GM12878 (cell line): ENCODE measurements around the gene CRYGS. TPM values are rescaled to one million over a fixed set of nuclear protein-coding genes. Genes with fewer than 3 reads are reported as not detected.

Experiments used
- BCL11A ChIP-seq: IDR thresholded peaks from 2 replicates; pipeline ENCODE4 v1.6.1; 2011; ENCODE audit warnings: low read depth, low read length
- CEBPZ ChIP-seq: fragments of 150-350 bp; IDR thresholded peaks from 2 replicates; pipeline ENCODE4 v1.6.1; 2016; ENCODE audit warnings: low read depth, low read length
- CTCF ChIP-seq, 3 experiments: IDR thresholded peaks in 2 of 3; conservative IDR thresholded peaks in 1 of 3; 2 replicates each; pipeline ENCODE4 v1.5.1; 2011; ENCODE audit warnings: low read depth in 3 of 3, low read length in 3 of 3, mild to moderate bottlenecking in 3 of 3, control low read depth in 2 of 3, moderate library complexity in 2 of 3, inconsistent platforms in 1 of 3, mixed read lengths in 1 of 3; ENCODE audit not compliant: control insufficient read depth in 2 of 3, insufficient read depth in 1 of 3; ENCODE audit errors: extremely low read depth in 1 of 3
- E2F4 ChIP-seq: IDR thresholded peaks from 2 replicates; pipeline ENCODE4 v1.6.1; 2012; ENCODE audit warnings: low read depth, low read length, improper control_type of control experiment
- E2F8 ChIP-seq: fragments of 450-650 bp; IDR thresholded peaks from 2 replicates; pipeline ENCODE4 v1.6.1; 2018; ENCODE audit warnings: mild to moderate bottlenecking, low read depth, moderate library complexity; ENCODE audit not compliant: partially characterized antibody
- EGR1 ChIP-seq, 2 experiments: IDR thresholded peaks; 1 replicate in 1 of 2; 2 replicates in 1 of 2; pipeline ENCODE4 v1.6.1; 2011 to 2012; ENCODE audit warnings: low read depth in 2 of 2, low read length in 2 of 2, borderline replicate concordance in 1 of 2, mild to moderate bottlenecking in 1 of 2, moderate library complexity in 1 of 2
- MTA2 ChIP-seq: fragments of 450-650 bp; IDR thresholded peaks from 2 replicates; pipeline ENCODE4 v1.6.1; 2016; ENCODE audit warnings: low read depth, mild to moderate bottlenecking, moderate library complexity
- MYB ChIP-seq: fragments of 150-350 bp; IDR thresholded peaks from 2 replicates; pipeline ENCODE4 v1.6.1; 2014; ENCODE audit warnings: mild to moderate bottlenecking, low read depth, low read length, borderline replicate concordance
- PAX8 ChIP-seq: fragments of 450-650 bp; IDR thresholded peaks from 2 replicates; pipeline ENCODE4 v1.6.1; 2017; ENCODE audit warnings: mild to moderate bottlenecking, moderate library complexity
- RAD21 ChIP-seq: IDR thresholded peaks from 2 replicates; pipeline ENCODE4 v1.6.1; 2011; ENCODE audit warnings: mild to moderate bottlenecking, low read depth, low read length, moderate library complexity; ENCODE audit not compliant: insufficient read depth
- RB1 ChIP-seq: fragments of 450-650 bp; formaldehyde crosslinking; IDR thresholded peaks from 2 replicates; pipeline ENCODE4 v1.6.1; 2017; ENCODE audit warnings: mild to moderate bottlenecking, borderline replicate concordance
- RCOR1 ChIP-seq: conservative IDR thresholded peaks from 2 replicates; pipeline ENCODE4 v1.6.1; 2012; ENCODE audit warnings: low read depth, low read length, improper control_type of control experiment
- SMAD5 ChIP-seq: IDR thresholded peaks from 2 replicates; pipeline ENCODE4 v1.6.1; 2016; ENCODE audit warnings: antibody characterized with exemption, low read depth
- STAT1 ChIP-seq: fragments of 450-650 bp; conservative IDR thresholded peaks from 2 replicates; pipeline ENCODE4 v1.6.1; 2014; ENCODE audit warnings: antibody characterized with exemption, mild to moderate bottlenecking
- ZBTB33 ChIP-seq: fragments of 450-650 bp; IDR thresholded peaks from 2 replicates; pipeline ENCODE4 v1.6.1; 2017; ENCODE audit warnings: mild to moderate bottlenecking
- ZNF622 ChIP-seq: fragments of 450-650 bp; IDR thresholded peaks from 2 replicates; pipeline ENCODE4 v1.6.1; 2017; ENCODE audit warnings: mild to moderate bottlenecking, inconsistent platforms
- polyA plus RNA-seq, 11 experiments: library from polyadenylated mRNA; depleted of rRNA in 4 of 11; unstranded in 6 of 11; stranded (reverse) in 5 of 11; fragments of >200 nt; fragmentation: Nextera tagmentation in 4 of 11; fragmentation: Illumina TruSeq in 1 of 11; extraction: Ambion mirVana in 4 of 11; extraction: Trizol in 1 of 11; gene quantifications; 1 replicate in 1 of 11; 2 replicates in 10 of 11; pipeline versions ENCODE4 v1.2.1 to v1.2.3, GENCODE V29; 2011 to 2016; ENCODE audit warnings: inconsistent platforms in 2 of 11, missing spikeins in 2 of 11, low read depth in 1 of 11
- total RNA-seq, 4 experiments: library from RNA; depleted of rRNA in 3 of 4; stranded (reverse); fragments of >200 nt in 3 of 4; fragmentation: Illumina TruSeq in 1 of 4; extraction: Trizol in 1 of 4; gene quantifications; 2 replicates each; pipeline versions ENCODE4 v1.2.1 to v1.2.3, GENCODE V29; 2013 to 2021
- TF ChIP-seq, protein P1 (sequence below): IDR thresholded peaks from 2 replicates; pipeline ENCODE4 v1.6.1; 2011; ENCODE audit warnings: mild to moderate bottlenecking, low read depth, low read length, moderate library complexity; ENCODE audit not compliant: insufficient replicate concordance

Gene CRYGS
- total and polyA plus RNA-seq, 10 of the 15 experiments (the other 5 are each of a cell fraction or from before 2014, with no cell fraction given) = 1.1 to 6.0 (median 2.5) TPM

DNA sequence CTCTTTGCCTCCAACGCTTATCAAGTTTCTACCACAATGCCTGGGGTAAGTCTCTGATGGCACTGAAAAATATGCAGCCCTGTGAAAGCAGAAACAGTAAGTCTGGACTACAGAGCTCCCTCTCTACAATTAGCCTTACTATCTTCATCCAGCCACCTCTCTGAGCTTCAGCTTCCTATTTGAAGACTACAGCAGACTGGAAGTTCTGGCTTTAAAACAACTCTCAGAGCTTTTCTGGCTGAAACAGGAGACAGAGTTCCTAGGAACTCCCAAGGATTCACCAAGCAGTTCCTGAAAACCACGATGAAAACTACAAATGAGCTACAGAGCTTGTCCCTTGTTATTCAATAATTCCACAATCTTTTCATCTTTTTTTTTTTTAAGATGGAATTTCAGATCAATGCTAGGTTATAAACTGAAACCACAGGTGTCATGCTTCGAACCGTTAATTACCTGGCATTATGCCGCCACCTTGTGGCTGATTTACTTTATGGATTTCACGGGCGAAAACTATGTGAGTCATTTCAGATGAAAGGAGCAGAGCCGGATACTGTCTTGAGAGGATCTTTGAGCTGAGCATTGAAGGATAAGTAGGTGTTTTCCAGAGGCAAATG, 3.9 kb downstream of the CRYGS start (continued):
- TF ChIP-seq ZBTB33 = no peak
- no peak for TF ChIP-seq MYB
- TF ChIP-seq SMAD5 = no peak
- no peak for TF ChIP-seq MTA2
- no peak; the same call in 1 of the 2 replicates for TF ChIP-seq RB1
- TF ChIP-seq RAD21 = peak; percentile 99
- TF ChIP-seq, protein P1, sequence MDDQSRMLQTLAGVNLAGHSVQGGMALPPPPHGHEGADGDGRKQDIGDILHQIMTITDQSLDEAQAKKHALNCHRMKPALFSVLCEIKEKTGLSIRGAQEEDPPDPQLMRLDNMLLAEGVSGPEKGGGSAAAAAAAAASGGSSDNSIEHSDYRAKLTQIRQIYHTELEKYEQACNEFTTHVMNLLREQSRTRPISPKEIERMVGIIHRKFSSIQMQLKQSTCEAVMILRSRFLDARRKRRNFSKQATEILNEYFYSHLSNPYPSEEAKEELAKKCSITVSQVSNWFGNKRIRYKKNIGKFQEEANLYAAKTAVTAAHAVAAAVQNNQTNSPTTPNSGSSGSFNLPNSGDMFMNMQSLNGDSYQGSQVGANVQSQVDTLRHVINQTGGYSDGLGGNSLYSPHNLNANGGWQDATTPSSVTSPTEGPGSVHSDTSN = no peak
- TF ChIP-seq E2F4 = no peak
- no peak for TF ChIP-seq RCOR1
- no peak for TF ChIP-seq STAT1
- no peak for TF ChIP-seq CEBPZ
- no peak for TF ChIP-seq EGR1 (IDR thresholded peaks at IDR 0.05; ENCODE audit: borderline replicate concordance in 1 of 2, low read depth in 2 of 2, low read length in 2 of 2)
- TF ChIP-seq CTCF (IDR thresholded peaks at IDR 0.05 in 2 of 3, conservative IDR thresholded peaks at IDR 0.05 in 1 of 3; ENCODE audit: control insufficient read depth in 2 of 3, extremely low read depth in 1 of 3, insufficient read depth in 1 of 3, low read depth in 3 of 3, low read length in 3 of 3) = peak; percentile 48 to 91 (median 72); a peak in 5 of 6 replicates
- TF ChIP-seq ZNF622 = no peak
- TF ChIP-seq BCL11A = no peak
- no peak for TF ChIP-seq PAX8
- no peak for TF ChIP-seq E2F8
